ENCODE measurements around the gene MIB2. TPM values are rescaled to one million over a fixed set of nuclear protein-coding genes. Genes with fewer than 3 reads are reported as not detected.

The MIB2 gene
- total and polyA plus RNA-seq, 10 of the 15 experiments (the other 5 are each of a cell fraction or from before 2014, with no cell fraction given) = 0.42 to 26.8 (median 10.9) TPM; not detected in 1

GRCh38 chr1:1599935-1600860 lies 15.1 kb upstream of the MIB2 start, which contains the start of gene FNDC10:
Gene FNDC10, minus strand, starts transcription at chr1:1600135. Its CDS starts 120 bp downstream, at chr1:1600015.
- intact Hi-C loops (cut with micrococcal nuclease; ENCODE audit: unreplicated experiment) = no loop called here
- BruUV-seq (replicated peaks) = no TSS peak
- SMC1A ChIA-PET (ENCODE audit: uncharacterized antibody, unreplicated experiment) = no interaction called here

DNA sequence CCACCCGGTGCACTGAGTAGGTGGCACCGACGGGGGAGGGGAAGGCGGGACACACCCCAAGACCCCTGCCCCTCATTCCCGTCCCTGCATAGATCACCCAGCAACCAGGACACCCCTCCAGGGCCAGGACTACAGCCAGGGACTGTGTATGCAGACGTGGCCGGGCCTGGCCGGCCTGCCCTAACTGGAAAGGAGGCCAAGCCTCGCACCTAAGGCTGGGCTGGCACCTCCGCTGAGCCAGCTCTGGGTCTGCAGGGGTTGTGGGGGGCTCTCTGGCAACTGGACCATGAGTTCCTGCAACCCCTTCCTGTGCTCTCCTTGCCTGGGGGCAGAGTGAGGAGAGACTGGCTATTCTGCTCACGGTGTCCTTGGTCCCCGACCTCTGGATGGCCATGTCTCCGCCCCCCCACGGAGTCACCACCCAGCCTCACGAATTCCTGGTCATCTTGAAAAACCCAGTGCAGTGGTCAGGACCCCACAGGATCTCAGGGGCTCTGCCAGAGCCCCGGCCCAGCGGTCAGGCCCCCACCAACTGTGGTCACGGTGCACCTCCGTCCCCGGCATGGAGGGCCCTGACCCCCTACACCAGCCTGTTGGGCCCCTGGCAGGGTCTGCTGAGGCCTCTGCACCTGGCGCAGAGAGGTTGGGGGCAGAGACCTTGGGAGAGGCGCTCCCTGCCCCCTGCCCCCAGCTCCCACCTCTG lies 14.3 kb upstream of the MIB2 start:
- Histone ChIP-seq H3K4me2 (ENCODE audit: control insufficient read depth, insufficient read depth) (no peak overlapping the region), H3K36me3 (ENCODE audit: control insufficient read depth in 2 of 2, insufficient read depth in 2 of 2, low read length in 1 of 2) (no peaks in the 10 kb centered on the region), H3K27ac (ENCODE audit: control insufficient read depth, insufficient read depth) (no peak overlapping the region), H3K27me3 (replicated peaks in 1 of 2; ENCODE audit: control insufficient read depth in 2 of 2, insufficient read depth in 2 of 2, low read length in 1 of 2) (peaks cover 0 to 2% of the 10 kb centered on the region in 2 experiments; a peak in 2 of 4 replicates), H2AFZ (ENCODE audit: control insufficient read depth, low read depth, low read length) (no peak overlapping the region), H3K9ac (ENCODE audit: control insufficient read depth, insufficient read depth, low read length) (no peak overlapping the region), H3K4me3 (no peak overlapping the region), H3K79me2 (ENCODE audit: control insufficient read depth, insufficient read depth, low read length) (no peaks in the 10 kb centered on the region), H4K20me1 (ENCODE audit: control insufficient read depth, insufficient read depth) (no peaks in the 10 kb centered on the region), H3K9me3 (replicated peaks; ENCODE audit: control insufficient read depth, insufficient read depth, low read length) (no peaks in the 10 kb centered on the region), H3K4me1 (ENCODE audit: control insufficient read depth, insufficient read depth, low read length) (peaks cover 40% of the 10 kb centered on the region)
- intact Hi-C loops (cut with micrococcal nuclease; ENCODE audit: unreplicated experiment) (no loop called here), in situ Hi-C loops (cut with MboI) (no loop called here)
- FAIRE-seq = no peak
- POLR2A ChIA-PET = no interaction called here
- RAD21 ChIA-PET (ENCODE audit: unreplicated experiment) = no interaction called here
- no TSS peak for BruUV-seq (replicated peaks)
- TF ChIP-seq, protein P1, sequence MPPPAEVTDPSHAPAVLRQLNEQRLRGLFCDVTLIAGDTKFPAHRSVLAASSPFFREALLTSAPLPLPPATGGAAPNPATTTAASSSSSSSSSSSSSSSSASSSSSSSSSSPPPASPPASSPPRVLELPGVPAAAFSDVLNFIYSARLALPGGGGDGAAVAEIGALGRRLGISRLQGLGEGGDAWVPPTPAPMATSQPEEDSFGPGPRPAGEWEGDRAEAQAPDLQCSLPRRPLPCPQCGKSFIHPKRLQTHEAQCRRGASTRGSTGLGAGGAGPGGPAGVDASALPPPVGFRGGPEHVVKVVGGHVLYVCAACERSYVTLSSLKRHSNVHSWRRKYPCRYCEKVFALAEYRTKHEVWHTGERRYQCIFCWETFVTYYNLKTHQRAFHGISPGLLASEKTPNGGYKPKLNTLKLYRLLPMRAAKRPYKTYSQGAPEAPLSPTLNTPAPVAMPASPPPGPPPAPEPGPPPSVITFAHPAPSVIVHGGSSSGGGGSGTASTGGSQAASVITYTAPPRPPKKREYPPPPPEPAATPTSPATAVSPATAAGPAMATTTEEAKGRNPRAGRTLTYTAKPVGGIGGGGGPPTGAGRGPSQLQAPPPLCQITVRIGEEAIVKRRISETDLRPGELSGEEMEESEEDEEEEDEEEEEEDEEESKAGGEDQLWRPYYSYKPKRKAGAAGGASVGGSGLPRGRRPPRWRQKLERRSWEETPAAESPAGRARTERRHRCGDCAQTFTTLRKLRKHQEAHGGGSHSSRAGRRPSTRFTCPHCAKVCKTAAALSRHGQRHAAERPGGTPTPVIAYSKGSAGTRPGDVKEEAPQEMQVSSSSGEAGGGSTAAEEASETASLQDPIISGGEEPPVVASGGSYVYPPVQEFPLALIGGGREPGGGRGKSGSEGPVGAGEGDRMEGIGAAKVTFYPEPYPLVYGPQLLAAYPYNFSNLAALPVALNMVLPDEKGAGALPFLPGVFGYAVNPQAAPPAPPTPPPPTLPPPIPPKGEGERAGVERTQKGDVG (CRISPR knock-in tag; IDR thresholded peaks at IDR 0.05) = no peak
- no peak for TF ChIP-seq POLR2AphosphoS2 (IDR thresholded peaks at IDR 0.05; ENCODE audit: low read depth, low read length)
- DNase-seq (ENCODE audit: low read depth, low spot score) = no peak
- WGBS (ENCODE audit: insufficient coverage, insufficient replicate concordance, low lambda C conversion rate, missing lambda C conversion rate) = 81% methylated on average over 18 of the region's 22 CpGs
- CTCF ChIA-PET = no interaction called here
- SMC1A ChIA-PET (ENCODE audit: uncharacterized antibody, unreplicated experiment) = no interaction called here
- no peak for ATAC-seq

More at GRCh38 chr1:1599935-1600860, 15.1 kb upstream of the MIB2 start, which contains the start of gene FNDC10:
- Histone ChIP-seq H3K79me2 (ENCODE audit: control insufficient read depth, insufficient read depth, low read length) (no peaks in the 10 kb centered on the region), H3K9me3 (replicated peaks; ENCODE audit: control insufficient read depth, insufficient read depth, low read length) (no peaks in the 10 kb centered on the region), H4K20me1 (ENCODE audit: control insufficient read depth, insufficient read depth) (no peaks in the 10 kb centered on the region), H3K4me3 (no peak within 1 kb of the TSS), H3K9ac (ENCODE audit: control insufficient read depth, insufficient read depth, low read length) (no peak within 1 kb of the TSS), H3K36me3 (ENCODE audit: control insufficient read depth in 2 of 2, insufficient read depth in 2 of 2, low read length in 1 of 2) (no peaks in the 10 kb centered on the region), H3K4me1 (ENCODE audit: control insufficient read depth, insufficient read depth, low read length) (peaks cover 40% of the 10 kb centered on the region), H3K27ac (ENCODE audit: control insufficient read depth, insufficient read depth) (no peak within 1 kb of the TSS), H2AFZ (ENCODE audit: control insufficient read depth, low read depth, low read length) (peak within 1 kb of the TSS; percentile 23), H3K4me2 (ENCODE audit: control insufficient read depth, insufficient read depth) (peak within 1 kb of the TSS; percentile 48), H3K27me3 (replicated peaks in 1 of 2; ENCODE audit: control insufficient read depth in 2 of 2, insufficient read depth in 2 of 2, low read length in 1 of 2) (peaks cover 0 to 2% of the 10 kb centered on the region in 2 experiments; a peak in 2 of 4 replicates)
- ChIA-PET CTCF (no interaction called here), POLR2A (no interaction called here), RAD21 (ENCODE audit: unreplicated experiment) (no interaction called here)
- TF ChIP-seq EGR1 (IDR thresholded peaks at IDR 0.05; ENCODE audit: borderline replicate concordance in 1 of 2, low read depth in 2 of 2, low read length in 2 of 2) (peak in 1 of 2 experiments; percentile 38; a peak in 1 of 3 replicates), HDAC6 (IDR thresholded peaks at IDR 0.05; ENCODE audit: unreplicated experiment) (no peak), YY1 (IDR thresholded peaks at IDR 0.05; ENCODE audit: low read depth, low read length) (no peak)
- no peak for ATAC-seq
- FAIRE-seq = no peak
- WGBS (ENCODE audit: insufficient coverage, insufficient replicate concordance, low lambda C conversion rate, missing lambda C conversion rate) = 45% methylated on average over 49 of the region's 125 CpGs
- in situ Hi-C loops (cut with MboI) = no loop called here
- DNase-seq (ENCODE audit: low read depth, low spot score) = no peak
